ENCODE results near the gene COPS4.
"Not testable (repeated sequence)": the region's sequence is repeated elsewhere in the genome, so short reads cannot be mapped to it uniquely, and the experiment has no call there.

DNA sequence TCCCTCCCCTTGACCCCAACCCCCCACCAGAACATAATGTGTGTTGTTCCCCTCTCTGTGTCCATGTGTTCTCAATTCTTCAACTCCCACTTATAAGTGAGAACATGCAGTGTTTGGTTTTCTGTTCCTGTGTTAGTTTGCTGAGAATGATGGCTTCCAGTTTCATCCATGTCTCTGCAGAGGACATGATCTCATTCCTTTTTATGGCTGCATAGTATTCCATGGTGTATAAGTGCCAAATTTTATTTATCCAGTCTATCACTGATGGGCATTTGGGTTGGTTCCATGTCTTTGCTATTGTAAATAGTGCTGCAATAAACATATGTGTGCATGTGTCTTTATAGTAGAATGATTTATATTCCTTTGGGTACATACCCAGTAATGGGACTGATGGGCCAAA is 47.5 kb upstream of the COPS4 start:
- TF ChIP-seq, protein P1, sequence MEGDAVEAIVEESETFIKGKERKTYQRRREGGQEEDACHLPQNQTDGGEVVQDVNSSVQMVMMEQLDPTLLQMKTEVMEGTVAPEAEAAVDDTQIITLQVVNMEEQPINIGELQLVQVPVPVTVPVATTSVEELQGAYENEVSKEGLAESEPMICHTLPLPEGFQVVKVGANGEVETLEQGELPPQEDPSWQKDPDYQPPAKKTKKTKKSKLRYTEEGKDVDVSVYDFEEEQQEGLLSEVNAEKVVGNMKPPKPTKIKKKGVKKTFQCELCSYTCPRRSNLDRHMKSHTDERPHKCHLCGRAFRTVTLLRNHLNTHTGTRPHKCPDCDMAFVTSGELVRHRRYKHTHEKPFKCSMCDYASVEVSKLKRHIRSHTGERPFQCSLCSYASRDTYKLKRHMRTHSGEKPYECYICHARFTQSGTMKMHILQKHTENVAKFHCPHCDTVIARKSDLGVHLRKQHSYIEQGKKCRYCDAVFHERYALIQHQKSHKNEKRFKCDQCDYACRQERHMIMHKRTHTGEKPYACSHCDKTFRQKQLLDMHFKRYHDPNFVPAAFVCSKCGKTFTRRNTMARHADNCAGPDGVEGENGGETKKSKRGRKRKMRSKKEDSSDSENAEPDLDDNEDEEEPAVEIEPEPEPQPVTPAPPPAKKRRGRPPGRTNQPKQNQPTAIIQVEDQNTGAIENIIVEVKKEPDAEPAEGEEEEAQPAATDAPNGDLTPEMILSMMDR (IDR thresholded peaks at IDR 0.05): not testable (repeated sequence)
- TF ChIP-seq POLR2A (IDR thresholded peaks at IDR 0.05): not testable (repeated sequence)

Data from body of pancreas (tissue), 4 donors.